ENCODE data around the gene PSMD6.

PSMD6 gene

GRCh38 chr3:64028754-64029153 lies 5.5 kb upstream of the PSMD6 start:
- Histone ChIP-seq H3K9me3 (ENCODE audit: insufficient read depth, low read depth, low read length) (no peaks in the 10 kb centered on the region), H3K4me2 (ENCODE audit: low read depth, low read length, poor library complexity, severe bottlenecking) (no peak overlapping the region), H3K36me3 (ENCODE audit: insufficient read depth, low read length) (no peaks in the 10 kb centered on the region), H3K27me3 (ENCODE audit: insufficient read depth, low read length, poor library complexity, severe bottlenecking) (no peaks in the 10 kb centered on the region), H3K4me3 (ENCODE audit: low read length, poor library complexity, severe bottlenecking) (no peak overlapping the region), H2AFZ (ENCODE audit: low read length) (no peak overlapping the region), H3K4me1 (ENCODE audit: insufficient read depth, low read length, poor library complexity, severe bottlenecking) (no peaks in the 10 kb centered on the region), H3K79me2 (ENCODE audit: insufficient read depth, low read length) (no peaks in the 10 kb centered on the region), H4K20me1 (ENCODE audit: insufficient read depth, low read length, poor library complexity, severe bottlenecking) (no peaks in the 10 kb centered on the region), H3F3A (ENCODE audit: low read depth) (no peaks in the 10 kb centered on the region), H3K9ac (ENCODE audit: low read depth, low read length, poor library complexity, severe bottlenecking) (no peak overlapping the region), H3K9me2 (replicated peaks; ENCODE audit: low read depth, low read length) (no peaks in the 10 kb centered on the region)
- TF ChIP-seq CTCF (conservative IDR thresholded peaks at IDR 0.05; ENCODE audit: low read length) (no peak), EZH2phosphoT487 (IDR thresholded peaks at IDR 0.05; ENCODE audit: borderline replicate concordance) (no peak)

GRCh38 chr3:64027658-64028057 lies 4.4 kb upstream of the PSMD6 start:
- Histone ChIP-seq H3K9me2 (replicated peaks; ENCODE audit: low read depth, low read length) (no peaks in the 10 kb centered on the region), H4K20me1 (ENCODE audit: insufficient read depth, low read length, poor library complexity, severe bottlenecking) (peaks cover 5% of the 10 kb centered on the region), H3F3A (ENCODE audit: low read depth) (no peaks in the 10 kb centered on the region), H3K79me2 (ENCODE audit: insufficient read depth, low read length) (peaks cover 5% of the 10 kb centered on the region), H3K4me1 (ENCODE audit: insufficient read depth, low read length, poor library complexity, severe bottlenecking) (peaks cover 2% of the 10 kb centered on the region), H3K27me3 (ENCODE audit: insufficient read depth, low read length, poor library complexity, severe bottlenecking) (no peaks in the 10 kb centered on the region), H3K9me3 (ENCODE audit: insufficient read depth, low read depth, low read length) (no peaks in the 10 kb centered on the region), H3K4me3 (ENCODE audit: low read length, poor library complexity, severe bottlenecking) (no peak overlapping the region), H2AFZ (ENCODE audit: low read length) (no peak overlapping the region), H3K9ac (ENCODE audit: low read depth, low read length, poor library complexity, severe bottlenecking) (no peak overlapping the region), H3K36me3 (ENCODE audit: insufficient read depth, low read length) (no peaks in the 10 kb centered on the region), H3K4me2 (ENCODE audit: low read depth, low read length, poor library complexity, severe bottlenecking) (no peak overlapping the region)
- no peak for TF ChIP-seq CTCF (conservative IDR thresholded peaks at IDR 0.05; ENCODE audit: low read length)
- TF ChIP-seq EZH2phosphoT487 (IDR thresholded peaks at IDR 0.05; ENCODE audit: borderline replicate concordance): no peak

GRCh38 chr3:64026346-64026745 lies 3.1 kb upstream of the PSMD6 start:
- Histone ChIP-seq H2AFZ (ENCODE audit: low read length) (no peak overlapping the region), H3K4me1 (ENCODE audit: insufficient read depth, low read length, poor library complexity, severe bottlenecking) (peaks cover 13% of the 10 kb centered on the region), H3K27me3 (ENCODE audit: insufficient read depth, low read length, poor library complexity, severe bottlenecking) (no peaks in the 10 kb centered on the region), H3K9ac (ENCODE audit: low read depth, low read length, poor library complexity, severe bottlenecking) (no peak overlapping the region), H3K79me2 (ENCODE audit: insufficient read depth, low read length) (peaks cover 19% of the 10 kb centered on the region), H3K9me3 (ENCODE audit: insufficient read depth, low read depth, low read length) (no peaks in the 10 kb centered on the region), H3F3A (ENCODE audit: low read depth) (no peaks in the 10 kb centered on the region), H3K4me2 (ENCODE audit: low read depth, low read length, poor library complexity, severe bottlenecking) (no peak overlapping the region), H3K36me3 (ENCODE audit: insufficient read depth, low read length) (no peaks in the 10 kb centered on the region), H4K20me1 (ENCODE audit: insufficient read depth, low read length, poor library complexity, severe bottlenecking) (peaks cover 15% of the 10 kb centered on the region), H3K9me2 (replicated peaks; ENCODE audit: low read depth, low read length) (no peaks in the 10 kb centered on the region), H3K4me3 (ENCODE audit: low read length, poor library complexity, severe bottlenecking) (no peak overlapping the region)
- TF ChIP-seq EZH2phosphoT487 (IDR thresholded peaks at IDR 0.05; ENCODE audit: borderline replicate concordance) (no peak), CTCF (conservative IDR thresholded peaks at IDR 0.05; ENCODE audit: low read length) (no peak)
